Epithelial cell of proximal tubule (primary cell): ENCODE results near the gene NIPBL. TPM values are rescaled to one million over a fixed set of nuclear protein-coding genes. Genes with fewer than 3 reads are reported as not detected.
"Not testable (repeated sequence)": the region's sequence is repeated elsewhere in the genome, so short reads cannot be mapped to it uniquely, and the experiment has no call there.

Experiments used
- DNase-seq: peaks from one replicate; pipeline ENCODE4 v3.0.0-alpha.2; 2011; ENCODE audit warnings: low read depth
- H3K4me3 ChIP-seq: 2 replicates; pipeline ENCODE4 v1.5.1; 2011; ENCODE audit warnings: low read depth, mild to moderate bottlenecking, low read length
- total RNA-seq: library from RNA; depleted of rRNA; stranded (reverse); fragments of >200 nt; gene quantifications from 2 replicates; pipeline ENCODE4 v1.2.3, GENCODE V29; 2015
- TF ChIP-seq, protein P1 (sequence below): conservative IDR thresholded peaks from 2 replicates; pipeline ENCODE4 v1.5.1; 2012; ENCODE audit warnings: low read depth, mild to moderate bottlenecking, low read length

NIPBL gene
- total RNA-seq, 1 donor from 2014 or later: 6.9 TPM

GRCh38 chr5:36886791-36887190 lies 10.2 kb downstream of the NIPBL start:
- TF ChIP-seq, protein P1, sequence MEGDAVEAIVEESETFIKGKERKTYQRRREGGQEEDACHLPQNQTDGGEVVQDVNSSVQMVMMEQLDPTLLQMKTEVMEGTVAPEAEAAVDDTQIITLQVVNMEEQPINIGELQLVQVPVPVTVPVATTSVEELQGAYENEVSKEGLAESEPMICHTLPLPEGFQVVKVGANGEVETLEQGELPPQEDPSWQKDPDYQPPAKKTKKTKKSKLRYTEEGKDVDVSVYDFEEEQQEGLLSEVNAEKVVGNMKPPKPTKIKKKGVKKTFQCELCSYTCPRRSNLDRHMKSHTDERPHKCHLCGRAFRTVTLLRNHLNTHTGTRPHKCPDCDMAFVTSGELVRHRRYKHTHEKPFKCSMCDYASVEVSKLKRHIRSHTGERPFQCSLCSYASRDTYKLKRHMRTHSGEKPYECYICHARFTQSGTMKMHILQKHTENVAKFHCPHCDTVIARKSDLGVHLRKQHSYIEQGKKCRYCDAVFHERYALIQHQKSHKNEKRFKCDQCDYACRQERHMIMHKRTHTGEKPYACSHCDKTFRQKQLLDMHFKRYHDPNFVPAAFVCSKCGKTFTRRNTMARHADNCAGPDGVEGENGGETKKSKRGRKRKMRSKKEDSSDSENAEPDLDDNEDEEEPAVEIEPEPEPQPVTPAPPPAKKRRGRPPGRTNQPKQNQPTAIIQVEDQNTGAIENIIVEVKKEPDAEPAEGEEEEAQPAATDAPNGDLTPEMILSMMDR: no peak
- no peak for DNase-seq
- H3K4me3 ChIP-seq: no peak overlapping the region

- H3K4me3 ChIP-seq: no peak overlapping the region
- no peak for DNase-seq
- TF ChIP-seq, protein P1: no peak
Measured at GRCh38 chr5:36887532-36887931, 11.0 kb downstream of the NIPBL start.

DNA sequence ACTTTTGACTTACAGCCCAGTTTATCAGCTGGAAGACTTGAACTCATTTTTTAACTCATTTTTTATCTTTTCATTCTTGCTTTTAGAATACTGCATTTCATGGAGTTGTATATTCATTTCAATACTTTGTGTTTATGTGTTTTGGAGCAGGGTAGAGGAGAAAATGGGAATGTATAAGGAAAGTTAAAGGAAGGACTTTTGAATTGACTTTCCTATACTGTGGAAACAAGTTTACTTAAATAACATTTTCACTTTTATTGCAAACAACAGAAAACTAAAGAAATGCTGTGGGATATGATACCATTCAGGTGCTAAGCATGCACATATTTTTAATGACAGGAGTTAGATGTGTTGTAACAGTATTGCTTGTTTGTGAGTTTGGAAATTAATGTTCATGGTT lies 11.7 kb downstream of the NIPBL start:
- no peak overlapping the region for H3K4me3 ChIP-seq
- DNase-seq: no peak
- TF ChIP-seq, protein P1: no peak

GRCh38 chr5:36889264-36889663 lies 12.7 kb downstream of the NIPBL start:
- H3K4me3 ChIP-seq: no peak overlapping the region
- TF ChIP-seq, protein P1: no peak
- DNase-seq: no peak

DNA sequence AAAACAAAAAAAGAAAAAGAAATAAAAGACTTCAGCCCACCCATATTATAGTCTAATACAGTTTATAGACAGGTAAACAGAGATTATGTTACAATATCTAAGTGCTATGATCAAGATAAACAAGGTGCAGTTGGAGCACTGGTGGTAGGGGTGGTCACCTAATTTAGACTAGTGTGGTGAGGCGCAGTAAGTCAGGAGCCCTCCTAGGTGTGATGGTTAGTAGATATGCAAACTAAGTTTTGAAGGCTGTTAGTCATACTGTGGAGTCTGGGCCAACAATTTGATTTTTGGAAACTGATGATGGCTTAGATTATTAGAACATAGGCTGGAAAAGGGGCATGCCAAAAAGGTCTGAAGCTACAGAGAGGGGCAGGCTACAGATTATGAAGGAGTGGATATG lies 14.7 kb downstream of the NIPBL start:
- TF ChIP-seq, protein P1: no peak
- no peak for DNase-seq
- no peak overlapping the region for H3K4me3 ChIP-seq

DNA sequence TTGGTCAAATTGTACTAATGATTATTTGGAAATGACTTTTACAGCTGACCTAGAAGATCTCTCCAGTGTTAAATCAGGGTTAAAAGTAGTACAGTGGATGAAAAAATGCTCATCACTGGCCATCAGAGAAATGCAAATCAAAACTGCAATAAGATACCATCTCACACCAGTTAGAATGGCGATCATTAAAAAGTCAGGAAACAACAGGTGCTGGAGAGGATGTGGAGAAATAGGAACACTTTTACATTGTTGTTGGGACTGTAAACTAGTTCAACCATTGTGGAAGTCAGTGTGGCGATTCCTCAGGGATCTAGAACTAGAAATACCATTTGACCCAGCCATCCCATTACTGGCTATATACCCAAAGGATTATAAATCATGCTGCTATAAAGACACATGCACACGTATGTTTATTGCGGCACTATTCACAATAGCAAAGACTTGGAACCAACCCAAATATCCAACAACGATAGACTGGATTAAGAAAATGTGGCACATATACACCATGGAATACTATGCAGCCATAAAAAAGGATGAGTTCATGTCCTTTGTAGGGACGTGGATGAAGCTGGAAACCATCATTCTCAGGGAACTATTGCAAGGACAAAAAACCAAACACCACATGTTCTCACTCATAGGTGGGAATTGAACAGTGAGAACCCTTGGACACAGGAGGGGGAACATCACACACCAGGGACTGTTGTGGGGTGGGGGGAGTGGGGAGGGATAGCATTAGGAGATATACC lies 15.7 kb downstream of the NIPBL start:
- H3K4me3 ChIP-seq, DNase-seq: not testable (repeated sequence)

GRCh38 chr5:36894954-36895353 lies 18.4 kb downstream of the NIPBL start:
- DNase-seq: no peak
- TF ChIP-seq, protein P1: no peak
- no peak overlapping the region for H3K4me3 ChIP-seq
